SK-N-SH (cell line): ENCODE data around the gene TASOR2.

ENCODE experiments used
- EP300 ChIP-seq, 2 experiments: IDR thresholded peaks; 2 replicates each; pipeline versions ENCODE4 v1.4.0 to v1.6.1; 2012; ENCODE audit warnings: borderline replicate concordance in 1 of 2, low read depth in 1 of 2, low read length in 1 of 2
- MXI1 ChIP-seq: IDR thresholded peaks from 2 replicates; pipeline ENCODE4 v1.6.1; 2012; ENCODE audit warnings: mild to moderate bottlenecking, low read depth, low read length, improper control_type of control experiment
- POLR2AphosphoS5 ChIP-seq: IDR thresholded peaks from 2 replicates; pipeline ENCODE4 v1.6.1; 2012; ENCODE audit warnings: low read depth, low read length
- TF ChIP-seq, protein P1 (sequence below): fragments of 200-600 bp; sonication (generic); IDR thresholded peaks from 2 replicates; pipeline ENCODE4 v1.6.1; 2017; ENCODE audit warnings: antibody characterized with exemption, mild to moderate bottlenecking, moderate library complexity

DNA sequence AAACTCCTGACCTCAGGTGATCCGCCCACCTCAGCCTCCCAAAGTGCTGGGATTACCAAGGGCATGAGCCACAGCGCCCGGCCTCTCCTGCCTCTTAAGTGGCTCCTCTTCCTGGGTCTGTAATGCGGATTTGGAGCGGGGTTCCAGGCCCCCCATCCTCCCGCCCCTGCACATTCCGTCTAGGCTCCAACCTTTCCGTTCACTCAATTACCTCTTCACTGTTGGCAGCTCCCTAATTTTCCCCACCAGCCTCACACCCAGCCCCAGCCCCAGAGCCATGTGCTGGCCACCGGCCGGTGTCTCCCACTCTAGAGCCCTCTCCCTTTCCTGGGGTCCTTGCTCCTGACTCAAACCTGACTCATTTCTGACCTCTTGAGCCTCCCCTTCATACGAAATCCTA lies 34.9 kb upstream of the TASOR2 start:
- TF ChIP-seq POLR2AphosphoS5 (no peak), EP300 (IDR thresholded peaks at IDR 0.05; ENCODE audit: borderline replicate concordance in 1 of 2, low read depth in 1 of 2, low read length in 1 of 2) (no peak), MXI1 (no peak)
- TF ChIP-seq, protein P1, sequence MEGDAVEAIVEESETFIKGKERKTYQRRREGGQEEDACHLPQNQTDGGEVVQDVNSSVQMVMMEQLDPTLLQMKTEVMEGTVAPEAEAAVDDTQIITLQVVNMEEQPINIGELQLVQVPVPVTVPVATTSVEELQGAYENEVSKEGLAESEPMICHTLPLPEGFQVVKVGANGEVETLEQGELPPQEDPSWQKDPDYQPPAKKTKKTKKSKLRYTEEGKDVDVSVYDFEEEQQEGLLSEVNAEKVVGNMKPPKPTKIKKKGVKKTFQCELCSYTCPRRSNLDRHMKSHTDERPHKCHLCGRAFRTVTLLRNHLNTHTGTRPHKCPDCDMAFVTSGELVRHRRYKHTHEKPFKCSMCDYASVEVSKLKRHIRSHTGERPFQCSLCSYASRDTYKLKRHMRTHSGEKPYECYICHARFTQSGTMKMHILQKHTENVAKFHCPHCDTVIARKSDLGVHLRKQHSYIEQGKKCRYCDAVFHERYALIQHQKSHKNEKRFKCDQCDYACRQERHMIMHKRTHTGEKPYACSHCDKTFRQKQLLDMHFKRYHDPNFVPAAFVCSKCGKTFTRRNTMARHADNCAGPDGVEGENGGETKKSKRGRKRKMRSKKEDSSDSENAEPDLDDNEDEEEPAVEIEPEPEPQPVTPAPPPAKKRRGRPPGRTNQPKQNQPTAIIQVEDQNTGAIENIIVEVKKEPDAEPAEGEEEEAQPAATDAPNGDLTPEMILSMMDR = no peak
